ENCODE results near the gene NR4A1.

Gene NR4A1

DNA sequence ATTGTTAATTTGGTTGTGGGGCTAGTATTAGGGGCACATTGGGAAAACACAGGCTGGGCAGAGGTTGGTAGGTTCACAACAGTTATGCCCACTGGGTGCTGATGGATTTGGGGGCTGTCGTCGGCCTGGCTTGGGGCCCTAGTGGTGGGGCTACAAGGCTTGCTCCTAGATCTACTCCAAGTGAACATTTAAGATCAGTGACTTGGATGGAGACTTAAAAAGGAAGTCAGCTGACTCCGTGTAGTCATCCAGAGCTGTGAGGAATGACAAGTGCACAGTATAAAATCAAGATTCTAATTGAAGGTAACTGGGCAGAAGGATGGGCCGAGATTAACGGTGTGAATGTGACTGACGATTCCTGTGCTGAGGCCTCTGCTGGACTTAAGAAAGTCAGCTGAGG is 12.8 kb upstream of the NR4A1 start:
- Histone ChIP-seq H3K4me1 (peaks cover 88% of the 10 kb centered on the region), H4K20me1 (peaks cover 52% of the 10 kb centered on the region), H3K36me3 (peaks cover 12% of the 10 kb centered on the region), H3K27me3 (no peaks in the 10 kb centered on the region), H3K27ac (no peak overlapping the region), H3K9ac (peak overlapping the region; percentile 39; the same call in 1 of the 2 replicates), H3K9me3 (no peaks in the 10 kb centered on the region), H3K4me3 (peak overlapping the region; percentile 85), H3K4me2 (peak overlapping the region; percentile 97)
- no peak for TF ChIP-seq Cebpa-rat (IDR thresholded peaks at IDR 0.05)

DNA sequence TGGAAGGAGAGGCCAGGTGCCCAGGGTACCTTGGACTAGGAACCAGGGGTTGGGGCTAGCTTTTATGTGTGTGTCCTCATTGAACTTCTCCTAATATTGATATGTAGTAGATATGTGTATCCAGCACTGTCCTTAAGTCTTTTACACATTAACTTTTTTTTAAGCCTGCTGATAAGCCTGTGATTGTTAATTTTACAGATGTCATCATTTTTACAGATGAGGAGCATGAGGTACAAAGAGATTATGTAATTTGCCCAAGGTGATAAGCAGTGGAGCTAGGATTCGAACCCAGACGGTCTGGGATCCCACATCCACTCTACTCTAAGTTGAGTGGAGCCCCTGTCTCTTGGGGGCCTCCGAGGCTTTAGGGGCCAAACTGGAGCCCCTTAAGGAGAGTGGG is 10.2 kb upstream of the NR4A1 start:
- no peak for TF ChIP-seq Cebpa-rat (IDR thresholded peaks at IDR 0.05)
- H3K4me3 ChIP-seq: no peak overlapping the region
- peak overlapping the region; percentile 85 for H3K4me2 ChIP-seq
- peaks cover 61% of the 10 kb centered on the region for H4K20me1 ChIP-seq
- no peak overlapping the region for H3K27ac ChIP-seq
- H3K9ac ChIP-seq: no peak overlapping the region
- H3K36me3 ChIP-seq: peaks cover 24% of the 10 kb centered on the region
- H3K27me3 ChIP-seq: no peaks in the 10 kb centered on the region
- H3K4me1 ChIP-seq: peaks cover 71% of the 10 kb centered on the region
- H3K9me3 ChIP-seq: no peaks in the 10 kb centered on the region

DNA sequence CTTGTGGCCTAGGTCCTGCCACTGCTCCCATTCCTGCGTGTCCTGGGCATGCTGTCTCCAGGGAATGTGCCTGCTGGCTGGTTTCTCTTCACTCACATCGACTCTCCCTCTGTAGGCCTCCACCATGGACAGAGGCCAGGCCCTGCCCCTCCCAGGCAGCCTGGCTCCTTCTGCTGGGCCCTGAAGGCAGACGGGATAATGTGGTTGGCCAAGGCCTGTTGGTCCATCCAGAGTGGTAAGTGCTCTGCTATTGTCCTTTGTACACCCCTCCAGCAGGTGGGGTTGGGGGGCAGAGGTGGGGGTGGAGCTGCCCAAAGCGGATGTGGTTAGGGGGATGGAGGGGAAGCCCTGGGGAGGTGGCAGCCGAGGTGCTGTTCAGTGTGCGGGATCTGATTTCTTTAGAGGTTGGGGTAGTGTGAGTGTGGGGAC is 9.5 kb upstream of the NR4A1 start:
- Histone ChIP-seq H3K27ac (peak overlapping the region; percentile 56; the same call in 1 of the 2 replicates), H4K20me1 (peaks cover 61% of the 10 kb centered on the region), H3K9me3 (no peaks in the 10 kb centered on the region), H3K4me2 (peak overlapping the region; percentile 85), H3K4me1 (peaks cover 69% of the 10 kb centered on the region), H3K36me3 (peaks cover 24% of the 10 kb centered on the region), H3K27me3 (no peaks in the 10 kb centered on the region), H3K4me3 (no peak overlapping the region; the same call in 1 of the 2 replicates), H3K9ac (no peak overlapping the region)
- no peak for TF ChIP-seq Cebpa-rat (IDR thresholded peaks at IDR 0.05)

DNA sequence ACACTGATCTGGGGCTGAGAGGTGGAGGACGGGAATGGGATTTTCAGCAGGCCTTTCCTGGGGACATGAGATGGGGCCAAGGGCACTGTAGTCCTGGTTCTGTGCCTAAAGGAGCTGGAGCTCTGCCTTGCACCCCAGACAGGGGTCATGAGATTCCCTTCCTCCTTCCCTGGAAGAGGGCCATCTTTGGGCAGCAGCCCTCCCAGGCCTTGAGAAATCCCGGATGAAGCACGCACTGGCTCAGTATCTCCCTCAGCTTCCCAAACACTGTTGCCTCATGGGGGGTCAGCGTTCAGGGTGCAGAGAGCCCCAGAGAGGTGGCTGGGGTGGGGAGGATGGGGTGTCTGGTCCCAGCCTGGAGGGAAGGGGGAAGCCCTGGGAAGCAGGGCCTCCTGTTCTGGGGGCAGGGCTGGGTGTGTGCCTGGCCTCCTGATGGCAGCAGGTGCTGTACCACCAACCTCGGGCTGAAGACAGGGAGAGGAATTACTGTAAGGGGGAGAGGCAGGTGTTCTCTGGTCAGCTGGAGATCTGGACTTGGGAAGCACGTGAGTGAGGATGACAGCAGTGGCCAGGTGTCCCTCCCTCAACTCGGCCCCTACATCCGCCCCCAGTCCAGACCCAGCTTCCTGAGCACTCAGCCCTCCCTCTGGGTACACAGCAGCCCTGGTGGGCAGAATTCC is 8.4 kb upstream of the NR4A1 start:
- peak overlapping the region; percentile 85 for H3K4me2 ChIP-seq
- H3K4me3 ChIP-seq: no peak overlapping the region
- H3K9ac ChIP-seq: 0 out of 2 replicates have a peak overlapping the region, but pooled peaks have one; percentile 24
- no peaks in the 10 kb centered on the region for H3K27me3 ChIP-seq
- TF ChIP-seq Cebpa-rat (IDR thresholded peaks at IDR 0.05): no peak
- peaks cover 61% of the 10 kb centered on the region for H4K20me1 ChIP-seq
- no peaks in the 10 kb centered on the region for H3K9me3 ChIP-seq
- H3K36me3 ChIP-seq: peaks cover 24% of the 10 kb centered on the region
- peak overlapping the region; percentile 56; the same call in 1 of the 2 replicates for H3K27ac ChIP-seq
- peaks cover 68% of the 10 kb centered on the region for H3K4me1 ChIP-seq

DNA sequence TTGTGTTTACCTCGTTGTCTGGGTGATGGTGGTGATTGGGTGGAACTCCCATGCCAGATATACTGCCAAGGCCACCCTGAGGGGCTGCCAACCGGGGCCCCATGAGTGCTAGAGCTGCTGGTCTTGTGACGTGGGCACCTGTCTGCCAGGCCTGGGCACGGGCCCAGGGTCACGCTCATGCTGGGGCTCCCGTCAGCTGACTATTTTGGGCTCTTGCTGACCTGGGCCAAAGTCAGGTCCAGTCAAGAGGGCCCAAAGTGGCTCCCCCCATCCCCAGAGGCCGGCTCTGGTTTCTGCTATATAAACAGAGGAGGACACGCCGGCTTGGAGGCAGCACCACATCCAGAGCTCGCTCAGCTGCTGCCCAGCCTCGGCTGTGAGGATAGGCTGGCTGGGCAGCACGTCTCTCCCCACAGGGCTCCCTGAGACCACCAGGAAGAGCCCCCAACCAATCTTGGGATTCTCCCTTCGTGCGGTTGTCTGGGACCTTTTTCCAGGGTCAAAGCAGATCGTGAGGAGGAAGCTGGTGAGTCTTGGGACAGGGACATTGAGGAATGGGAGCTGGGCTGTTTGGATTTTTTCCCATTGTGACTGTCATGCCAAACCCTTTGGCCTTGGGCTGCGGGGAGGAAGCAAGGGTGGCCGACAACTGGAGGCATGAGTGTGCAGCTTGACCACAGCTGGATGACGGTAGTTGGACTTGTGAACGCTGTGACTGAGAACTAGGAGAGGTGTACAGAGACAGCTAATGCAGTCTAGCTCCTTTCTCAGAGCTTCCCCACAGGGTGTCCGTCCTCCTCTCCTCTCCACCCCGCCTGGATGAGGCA is 7.6 kb upstream of the NR4A1 start:
- peaks cover 24% of the 10 kb centered on the region for H3K36me3 ChIP-seq
- H3K4me2 ChIP-seq: peak overlapping the region; percentile 85
- no peak overlapping the region for H3K4me3 ChIP-seq
- peaks cover 60% of the 10 kb centered on the region for H3K4me1 ChIP-seq
- peak overlapping the region; percentile 56; the same call in 1 of the 2 replicates for H3K27ac ChIP-seq
- peaks cover 55% of the 10 kb centered on the region for H4K20me1 ChIP-seq
- H3K27me3 ChIP-seq: no peaks in the 10 kb centered on the region
- 0 out of 2 replicates have a peak overlapping the region, but pooled peaks have one; percentile 24 for H3K9ac ChIP-seq
- no peaks in the 10 kb centered on the region for H3K9me3 ChIP-seq
- no peak for TF ChIP-seq Cebpa-rat (IDR thresholded peaks at IDR 0.05)

DNA sequence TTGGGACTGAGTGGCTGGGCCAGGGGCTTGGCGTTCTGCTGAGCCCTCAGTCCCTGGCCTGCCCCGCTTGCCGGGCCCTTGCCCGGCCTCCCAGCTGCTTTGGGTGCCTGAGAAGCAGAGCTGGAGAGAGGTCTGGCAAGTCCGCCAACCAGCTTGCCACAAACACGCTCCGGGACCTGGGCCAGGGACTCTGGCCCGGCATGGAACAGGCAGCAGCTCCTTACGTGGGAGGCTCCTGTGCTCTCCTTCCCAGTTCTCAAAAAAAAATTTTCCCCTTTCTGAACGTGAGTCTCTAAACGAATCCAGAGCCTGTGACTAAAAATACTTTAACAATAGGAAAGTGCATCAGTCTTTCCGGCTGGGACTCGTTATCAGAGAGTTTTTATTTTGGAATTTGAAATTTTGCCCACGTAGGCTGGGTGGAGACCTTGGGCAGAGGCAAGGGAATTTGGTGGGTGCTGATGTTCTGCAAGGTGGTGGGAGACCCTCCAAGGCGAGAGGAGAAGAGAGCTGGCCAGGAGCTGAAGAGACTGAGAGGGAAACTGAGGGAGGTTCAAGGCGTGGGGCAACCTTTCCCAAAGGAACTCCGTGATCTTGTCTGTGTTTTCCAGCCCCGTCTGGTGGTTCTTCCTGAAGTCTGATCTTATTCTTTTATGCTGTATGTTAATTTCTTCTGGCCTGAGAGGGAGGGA is 6.8 kb upstream of the NR4A1 start:
- Histone ChIP-seq H3K9ac (no peak overlapping the region), H3K36me3 (peaks cover 24% of the 10 kb centered on the region), H4K20me1 (peaks cover 47% of the 10 kb centered on the region), H3K27ac (no peak overlapping the region), H3K27me3 (no peaks in the 10 kb centered on the region), H3K4me3 (no peak overlapping the region), H3K4me2 (no peak overlapping the region), H3K9me3 (no peaks in the 10 kb centered on the region), H3K4me1 (peaks cover 60% of the 10 kb centered on the region)
- TF ChIP-seq Cebpa-rat (IDR thresholded peaks at IDR 0.05): no peak

DNA sequence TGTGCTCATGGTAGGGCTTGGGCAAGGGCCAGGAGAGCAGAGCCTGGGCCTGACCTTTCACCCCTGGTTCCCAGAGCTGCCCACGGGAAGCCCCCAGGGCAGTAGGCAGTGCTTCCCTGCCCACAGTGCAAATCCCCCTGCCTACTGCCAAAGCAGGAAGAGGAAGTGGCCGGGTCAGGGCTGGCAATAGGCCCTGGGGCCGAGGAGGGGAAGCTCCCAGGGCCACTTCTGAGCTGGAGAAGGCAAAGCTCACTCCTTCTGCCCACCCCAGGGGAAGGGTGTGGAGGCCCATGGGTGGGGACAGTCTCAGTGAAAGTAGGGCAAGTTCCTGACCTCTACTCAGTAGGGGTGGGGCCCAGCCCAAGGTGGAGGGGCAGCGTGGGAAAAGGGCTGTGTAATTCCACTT is 5.4 kb upstream of the NR4A1 start:
- no peak overlapping the region for H3K9ac ChIP-seq
- no peak for TF ChIP-seq Cebpa-rat (IDR thresholded peaks at IDR 0.05)
- H3K36me3 ChIP-seq: peaks cover 24% of the 10 kb centered on the region
- H3K9me3 ChIP-seq: no peaks in the 10 kb centered on the region
- peaks cover 61% of the 10 kb centered on the region for H3K4me1 ChIP-seq
- H3K4me2 ChIP-seq: peak overlapping the region; percentile 62
- H3K27ac ChIP-seq: peak overlapping the region; percentile 77
- peaks cover 33% of the 10 kb centered on the region for H4K20me1 ChIP-seq
- H3K4me3 ChIP-seq: no peak overlapping the region
- no peaks in the 10 kb centered on the region for H3K27me3 ChIP-seq

DNA sequence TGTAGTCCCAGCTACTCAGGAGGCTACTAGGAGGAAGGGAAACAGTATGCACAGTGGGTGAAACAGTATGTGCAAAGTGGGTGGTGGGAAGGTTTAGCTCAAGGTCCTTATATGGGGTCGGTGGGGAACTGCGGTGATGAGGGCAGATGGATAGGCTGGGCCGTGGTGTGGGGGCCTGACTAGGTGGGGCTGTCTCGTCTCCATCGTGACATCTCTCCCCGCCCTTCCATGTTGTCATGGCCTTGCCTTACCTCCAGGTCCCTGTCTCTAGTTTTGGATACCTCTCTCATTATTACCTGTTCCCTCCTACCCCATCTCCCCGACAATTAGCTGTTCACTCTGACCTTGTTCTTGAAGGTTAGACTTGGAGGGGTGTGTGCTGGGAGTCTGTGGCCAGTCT is 4.4 kb upstream of the NR4A1 start:
- H3K9ac ChIP-seq: no peak overlapping the region
- H3K27ac ChIP-seq: no peak overlapping the region
- no peaks in the 10 kb centered on the region for H3K9me3 ChIP-seq
- no peak for TF ChIP-seq Cebpa-rat (IDR thresholded peaks at IDR 0.05)
- H4K20me1 ChIP-seq: peaks cover 29% of the 10 kb centered on the region
- no peak overlapping the region for H3K4me2 ChIP-seq
- H3K36me3 ChIP-seq: peaks cover 24% of the 10 kb centered on the region
- no peak overlapping the region for H3K4me3 ChIP-seq
- H3K27me3 ChIP-seq: no peaks in the 10 kb centered on the region
- H3K4me1 ChIP-seq: peaks cover 58% of the 10 kb centered on the region

DNA sequence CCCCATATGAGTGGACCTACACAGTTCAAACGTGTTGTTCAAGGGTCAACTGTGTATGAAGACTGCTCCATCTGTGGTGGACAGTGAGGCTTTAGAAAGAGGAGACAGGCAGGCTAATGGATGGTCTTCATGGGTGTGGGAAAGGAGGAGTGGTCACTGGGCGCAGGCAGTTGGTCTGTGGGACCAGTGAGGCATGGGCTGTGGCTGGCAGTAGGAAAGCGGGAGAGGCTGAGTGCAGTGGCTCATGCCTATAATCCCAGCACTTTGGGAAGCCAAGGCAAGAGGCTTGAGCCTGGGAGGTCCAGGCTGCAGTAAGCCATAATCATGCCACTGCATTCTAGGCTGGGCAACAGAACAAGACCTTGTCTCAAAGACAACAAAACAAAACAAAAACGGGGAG is 2.0 kb upstream of the NR4A1 start:
- Histone ChIP-seq H3K9me3 (no peaks in the 10 kb centered on the region), H4K20me1 (peaks cover 30% of the 10 kb centered on the region), H3K4me3 (no peak overlapping the region), H3K4me2 (peak overlapping the region; percentile 100), H3K4me1 (peaks cover 55% of the 10 kb centered on the region), H3K27ac (no peak overlapping the region), H3K27me3 (no peaks in the 10 kb centered on the region), H3K36me3 (peaks cover 14% of the 10 kb centered on the region), H3K9ac (no peak overlapping the region)
- TF ChIP-seq Cebpa-rat (IDR thresholded peaks at IDR 0.05): no peak
